GM23248 (cell line): ENCODE data around the gene FGD5.

Experiments
- EZH2 ChIP-seq: fragments of 200-600 bp; sonication (generic); IDR thresholded peaks from 2 replicates; pipeline ENCODE4 v1.6.1; 2018; ENCODE audit warnings: antibody characterized with exemption, mild to moderate bottlenecking; ENCODE audit not compliant: insufficient read depth, poor library complexity, severe bottlenecking
- EZH2phosphoT487 ChIP-seq: fragments of 200-600 bp; sonication (generic); IDR thresholded peaks from 2 replicates; pipeline ENCODE4 v1.6.1; 2018; ENCODE audit warnings: antibody characterized with exemption, moderate library complexity, mild to moderate bottlenecking, low read depth; ENCODE audit not compliant: insufficient read depth

GRCh38 chr3:14869917-14870782, 51.4 kb downstream of the FGD5 start:
- TF ChIP-seq EZH2phosphoT487 (no peak), EZH2 (no peak)
